ENCODE measurements around the gene WFDC5.
"Not testable (repeated sequence)": the region's sequence is repeated elsewhere in the genome, so short reads cannot be mapped to it uniquely, and the experiment has no call there.

Gene WFDC5, protein sequence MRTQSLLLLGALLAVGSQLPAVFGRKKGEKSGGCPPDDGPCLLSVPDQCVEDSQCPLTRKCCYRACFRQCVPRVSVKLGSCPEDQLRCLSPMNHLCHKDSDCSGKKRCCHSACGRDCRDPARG

DNA sequence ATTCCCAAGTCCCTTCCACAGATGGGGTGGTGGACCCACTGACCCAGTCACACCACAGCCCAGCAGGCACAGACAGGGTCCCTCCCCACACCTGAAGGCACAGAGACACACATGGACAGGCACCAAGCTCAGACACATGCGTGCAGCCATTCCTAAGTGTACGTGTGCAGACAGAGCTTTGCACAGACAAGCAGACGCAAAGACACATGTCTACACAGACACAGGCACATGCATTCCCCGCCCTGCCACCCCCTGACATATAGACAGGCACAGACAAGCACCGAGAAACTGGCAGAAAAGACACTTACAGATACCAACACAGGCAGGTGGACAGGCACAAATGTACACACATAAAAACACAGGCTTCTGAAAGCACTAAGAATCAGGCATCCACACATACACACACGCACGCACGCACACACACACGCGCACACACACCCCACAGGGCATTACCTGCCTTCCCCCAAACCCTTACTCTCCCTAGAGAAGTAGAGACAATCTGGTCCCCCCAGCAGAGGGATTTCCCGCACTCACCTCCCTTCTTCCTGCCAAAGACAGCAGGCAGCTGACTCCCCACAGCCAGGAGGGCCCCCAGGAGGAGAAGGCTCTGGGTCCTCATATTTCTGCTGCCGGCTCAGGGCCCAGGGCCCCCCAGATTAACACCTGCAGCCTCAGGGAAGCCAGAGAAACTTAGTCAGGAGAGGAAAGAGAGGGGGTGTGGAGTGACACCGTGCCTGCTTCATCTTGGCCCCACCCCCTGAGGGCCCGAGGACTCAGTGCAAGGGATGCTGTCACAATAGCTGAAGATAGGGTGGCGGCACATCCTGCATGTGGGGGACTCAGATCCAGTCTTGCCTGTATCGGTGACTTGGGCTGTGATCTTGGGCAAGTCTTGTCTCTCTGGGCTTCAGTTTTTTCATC lies at the start of gene WFDC5:
TSS of gene WFDC5 (minus strand) at position 710 of the 921 bp plus-strand sequence. CDS start at position 619, 91 bp downstream.
- no peak for DNase-seq (ENCODE audit: low read depth in 2 of 2)

DNA sequence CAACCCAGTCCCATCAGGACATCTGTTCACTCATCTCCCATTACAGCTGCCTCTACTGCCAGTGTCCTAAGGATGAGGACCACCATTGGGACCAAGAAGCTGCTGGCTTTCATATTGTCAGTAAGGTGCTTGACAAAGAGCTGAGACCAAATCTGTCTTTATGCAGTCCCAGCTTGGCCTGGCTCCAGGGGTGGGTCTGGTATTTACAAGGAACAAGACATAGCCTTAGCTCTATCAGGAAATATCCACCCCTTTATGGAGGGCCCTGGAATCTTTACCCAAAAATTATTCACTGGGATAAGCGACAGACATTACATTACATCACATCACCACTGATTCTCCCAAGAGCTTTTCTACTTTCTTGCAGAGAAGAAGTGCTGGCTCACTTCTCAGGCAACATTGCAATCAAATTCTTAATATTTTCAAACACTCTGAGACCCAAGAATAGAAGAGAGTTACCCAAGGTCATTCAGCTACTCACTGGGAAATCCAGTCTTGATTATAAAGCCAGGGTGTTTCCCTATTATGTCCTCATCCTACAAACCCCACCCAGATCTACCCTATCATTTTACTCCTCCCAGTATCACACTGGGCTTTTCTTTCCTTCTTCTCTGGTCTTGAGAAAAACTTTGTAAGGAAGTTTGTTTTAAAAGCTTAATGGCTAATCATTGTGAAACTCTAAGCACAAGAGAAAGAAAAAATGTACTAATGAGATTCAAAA lies 48.3 kb upstream of the WFDC5 start:
- DNase-seq (ENCODE audit: low read depth in 2 of 2): no peak

DNA sequence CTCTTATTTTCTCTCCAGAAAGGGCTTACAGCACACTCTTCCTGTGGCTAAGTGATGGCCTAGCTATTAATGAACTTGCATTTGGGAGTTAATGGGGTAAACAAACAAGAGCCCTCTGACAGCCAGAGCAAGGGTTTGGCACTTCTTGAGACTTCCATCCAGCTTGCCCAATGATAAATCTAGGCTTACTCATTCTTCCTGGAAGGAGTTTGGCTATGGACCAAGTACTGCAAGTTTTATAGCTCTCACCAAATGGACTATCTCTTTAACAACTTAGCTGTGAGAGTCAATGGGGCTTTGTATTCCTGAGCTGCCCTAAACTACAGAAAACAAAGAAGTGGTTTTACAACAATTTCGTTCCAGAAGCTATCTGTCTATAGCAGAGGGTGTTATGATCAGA lies 43.0 kb upstream of the WFDC5 start:
- DNase-seq (ENCODE audit: low read depth in 2 of 2): no peak

DNA sequence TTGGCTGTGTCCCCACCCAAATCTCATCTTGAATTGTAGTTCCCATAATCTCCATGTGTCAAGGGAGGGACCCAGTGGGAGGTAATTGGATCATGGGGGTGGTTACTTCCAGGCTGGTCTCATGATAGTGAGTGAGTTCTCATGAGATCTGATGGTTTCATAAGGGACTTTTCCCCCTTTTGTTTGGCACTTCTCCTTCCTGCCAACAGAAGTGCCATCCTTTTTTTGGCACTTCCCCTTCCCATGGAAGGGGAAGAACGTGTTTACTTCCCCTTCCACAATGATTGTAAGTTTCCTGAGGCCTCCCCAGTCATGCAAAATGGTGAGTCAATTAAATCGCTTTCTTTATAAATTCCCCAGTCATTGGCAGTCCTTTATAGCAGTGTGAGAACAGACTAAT lies 41.7 kb upstream of the WFDC5 start:
- DNase-seq (ENCODE audit: low read depth in 2 of 2): no peak

DNA sequence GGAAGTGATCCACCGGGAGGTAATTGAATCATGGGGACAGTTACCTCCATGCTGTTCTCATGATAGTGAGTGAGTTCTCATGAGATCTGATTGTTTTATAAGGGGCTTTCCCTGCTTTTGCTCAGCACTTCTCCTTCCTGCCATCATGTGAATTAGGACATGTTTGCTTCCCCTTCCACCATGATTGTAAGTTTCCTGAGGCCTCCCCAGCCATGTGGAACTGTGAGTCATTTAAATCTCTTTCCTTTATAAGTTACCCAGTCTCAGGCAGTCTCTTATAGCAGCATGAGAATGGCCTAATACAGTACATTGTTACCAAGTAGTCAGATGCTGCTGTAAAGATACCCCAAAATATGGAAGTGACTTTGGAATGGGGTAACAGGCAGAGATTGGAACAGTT lies 39.8 kb upstream of the WFDC5 start:
- DNase-seq (ENCODE audit: low read depth in 2 of 2): not testable (repeated sequence)

DNA sequence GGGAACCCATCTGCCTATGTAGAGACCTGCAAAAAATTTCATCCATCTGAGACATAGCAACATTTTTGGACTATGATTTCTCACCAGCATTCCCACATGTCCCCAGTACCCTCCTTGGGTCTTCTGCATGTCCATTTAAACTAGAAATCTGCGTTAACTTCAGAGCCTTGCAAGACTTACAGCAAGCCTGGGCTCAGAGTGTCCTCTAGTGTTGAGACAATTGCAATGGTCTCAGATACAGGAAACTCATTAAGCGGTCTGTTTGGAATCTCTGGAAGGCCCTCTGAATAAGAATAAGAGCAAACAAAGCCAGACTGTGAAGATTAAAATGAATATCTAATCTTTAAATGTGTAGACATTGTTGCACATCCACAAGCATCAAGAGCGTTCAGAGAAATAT lies 39.2 kb upstream of the WFDC5 start:
- DNase-seq (ENCODE audit: low read depth in 2 of 2): no peak

DNA sequence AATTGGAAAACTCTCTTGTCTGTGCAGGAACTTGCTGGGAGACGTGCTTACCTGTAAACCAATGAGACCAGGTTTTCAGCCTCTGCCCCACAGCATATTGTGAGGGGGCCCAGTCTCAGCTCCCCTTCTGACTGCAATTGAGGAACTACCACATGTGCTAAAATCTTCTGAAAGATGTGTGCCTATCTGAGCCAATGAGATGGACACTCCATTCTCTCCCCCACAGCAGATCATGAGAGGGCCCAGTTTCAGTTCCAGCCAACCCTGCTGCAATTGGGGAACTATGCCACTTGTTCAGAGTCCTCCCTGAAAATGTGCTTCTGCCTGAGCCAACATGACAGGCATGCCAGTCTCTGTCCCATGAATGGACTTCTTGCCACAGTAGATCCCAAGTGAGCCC lies 38.8 kb upstream of the WFDC5 start:
- no peak for DNase-seq (ENCODE audit: low read depth in 2 of 2)

DNA sequence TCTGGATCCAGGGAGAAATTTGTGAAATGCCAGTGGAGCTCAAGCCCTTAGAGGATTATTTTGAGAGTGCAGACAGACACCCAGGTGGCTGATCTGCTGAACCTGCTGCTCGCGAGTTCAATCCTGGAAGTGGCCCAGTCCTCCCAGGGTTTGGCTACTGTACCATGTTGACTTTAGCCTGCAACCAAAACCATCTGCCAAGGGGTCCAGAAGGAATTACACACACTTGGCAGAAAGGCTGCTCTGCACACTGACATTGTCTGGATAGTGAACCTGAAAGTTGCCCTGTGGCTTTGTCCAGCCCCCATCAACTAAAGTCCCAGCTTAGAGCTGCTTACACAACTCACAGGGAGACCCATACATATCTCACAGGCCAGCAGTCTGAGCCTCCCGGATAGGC lies 38.2 kb upstream of the WFDC5 start:
- no peak for DNase-seq (ENCODE audit: low read depth in 2 of 2)

DNA sequence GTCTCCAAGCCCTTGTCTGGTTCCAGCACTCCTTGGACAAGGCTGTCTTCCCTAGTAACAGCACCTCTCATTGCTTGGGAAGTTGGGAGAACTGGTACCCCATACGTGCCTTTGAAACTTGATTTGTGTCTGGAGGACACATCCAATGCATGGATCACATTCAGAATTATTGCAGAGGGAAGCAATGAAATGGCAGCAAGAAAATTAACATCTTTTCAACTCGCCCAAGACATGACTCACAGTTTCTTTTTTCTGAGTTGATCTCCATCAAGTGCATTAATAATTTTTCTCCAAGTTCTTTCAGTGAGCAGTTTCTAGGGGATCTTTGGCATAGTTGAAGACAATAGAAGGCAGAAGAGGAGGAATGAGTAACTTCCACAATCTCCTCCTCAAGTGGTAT lies 37.4 kb upstream of the WFDC5 start:
- no peak for DNase-seq (ENCODE audit: low read depth in 2 of 2)

DNA sequence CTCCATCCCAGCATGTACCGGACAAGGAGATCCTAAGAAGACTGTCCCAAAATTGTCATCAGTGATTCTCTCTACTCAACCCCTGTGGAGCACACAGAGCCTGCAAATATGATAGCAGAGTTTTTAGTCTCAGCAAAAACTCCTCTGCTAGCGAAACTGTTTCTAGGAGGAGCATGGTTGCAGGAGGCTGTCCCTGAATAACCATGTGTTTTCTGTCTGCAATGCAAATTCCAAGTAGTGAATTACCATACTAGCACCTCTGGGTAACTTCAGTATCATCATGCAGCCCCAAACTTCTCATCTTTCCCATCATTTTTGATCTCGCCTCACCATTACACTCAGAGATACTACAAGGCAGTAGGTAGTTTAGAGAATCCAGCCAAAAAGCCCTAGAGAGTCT lies 34.1 kb upstream of the WFDC5 start:
- DNase-seq (ENCODE audit: low read depth in 2 of 2): no peak

DNA sequence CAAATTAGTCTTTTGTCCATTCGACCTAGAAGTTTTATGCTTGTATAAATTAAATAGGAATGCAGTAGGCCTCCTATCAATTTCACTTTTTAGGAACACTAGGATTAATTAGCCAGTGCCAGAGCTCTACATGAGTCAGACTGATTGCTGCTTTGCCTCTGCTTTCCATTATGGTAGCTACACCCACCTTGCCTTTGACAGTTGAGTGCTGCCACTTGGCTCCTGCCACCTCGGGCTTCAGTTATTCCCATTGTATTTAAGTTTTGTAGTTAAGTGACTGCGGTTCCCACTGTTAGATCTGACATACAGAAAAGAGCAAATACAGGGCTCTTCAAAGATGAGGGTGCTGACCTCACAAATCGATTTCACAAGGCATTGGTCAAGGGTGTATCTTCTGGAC lies 25.9 kb upstream of the WFDC5 start:
- no peak for DNase-seq (ENCODE audit: low read depth in 2 of 2)

DNA sequence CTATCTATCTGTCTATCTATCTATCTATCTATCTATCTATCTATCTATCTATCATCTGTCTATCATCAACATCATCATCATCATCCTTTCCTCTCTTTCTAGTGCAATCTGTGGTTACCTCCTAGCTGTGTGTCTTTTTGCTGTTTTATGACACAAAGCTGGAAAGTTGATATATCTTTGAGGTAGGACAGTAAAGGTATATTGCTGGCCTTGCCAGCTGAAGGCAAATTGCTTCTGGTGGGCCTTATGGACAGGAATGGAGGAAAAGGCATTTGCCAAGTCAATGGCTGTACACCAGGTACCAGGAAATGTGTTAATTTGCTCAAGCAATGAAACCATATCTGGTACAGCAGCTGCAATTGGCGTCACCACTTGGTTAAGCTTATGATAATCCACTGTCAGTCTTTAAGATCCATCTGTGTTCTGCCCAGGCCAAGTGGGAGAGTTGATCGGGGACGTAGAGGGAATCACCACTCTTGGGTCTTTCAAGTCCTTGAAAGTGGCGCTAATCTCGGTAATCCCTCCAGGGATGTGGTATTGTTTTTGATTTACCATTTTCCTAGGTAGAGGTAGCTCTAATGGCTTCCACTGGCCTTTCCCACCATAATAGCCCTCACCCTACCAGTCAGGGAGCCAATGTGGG lies 24.9 kb upstream of the WFDC5 start:
- not testable (repeated sequence) for DNase-seq (ENCODE audit: low read depth in 2 of 2)

DNA sequence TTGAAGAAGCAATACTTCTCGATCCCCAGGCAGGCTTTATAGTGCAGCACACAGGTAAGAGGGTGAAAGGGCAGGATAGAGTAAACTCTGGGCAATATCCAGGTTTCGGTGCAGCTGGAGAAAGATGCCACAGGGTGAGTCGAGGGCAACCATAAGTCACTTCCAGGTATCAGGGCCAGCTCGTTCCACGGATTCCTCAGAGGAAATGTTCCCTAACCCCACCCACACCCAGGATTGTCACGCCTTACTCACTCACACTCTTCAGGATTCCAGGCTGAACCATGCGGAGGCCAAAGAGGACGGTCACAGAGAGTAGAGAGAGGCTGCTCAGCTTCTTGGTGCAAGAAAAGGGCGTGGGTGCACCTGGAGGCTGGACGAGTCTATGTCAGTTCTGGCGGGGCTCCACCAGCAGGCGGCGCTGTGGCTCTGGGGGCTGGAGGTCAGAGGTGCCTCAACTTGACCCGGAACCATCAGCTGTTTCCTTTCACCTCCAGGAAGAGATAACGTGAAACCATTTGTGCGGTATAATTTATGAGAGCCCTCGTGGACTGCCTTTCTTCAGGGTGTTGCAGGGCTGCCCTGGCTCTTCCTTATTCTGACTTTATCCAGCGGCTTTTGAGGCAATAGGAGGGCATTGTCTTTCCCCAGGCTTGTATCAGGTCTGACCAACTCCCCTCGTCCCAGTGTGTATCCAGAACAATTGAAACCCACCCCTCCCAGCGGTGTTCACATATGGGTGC lies 23.8 kb upstream of the WFDC5 start:
- DNase-seq (ENCODE audit: low read depth in 2 of 2): peak in 1 of 2 donors; percentile 18

DNA sequence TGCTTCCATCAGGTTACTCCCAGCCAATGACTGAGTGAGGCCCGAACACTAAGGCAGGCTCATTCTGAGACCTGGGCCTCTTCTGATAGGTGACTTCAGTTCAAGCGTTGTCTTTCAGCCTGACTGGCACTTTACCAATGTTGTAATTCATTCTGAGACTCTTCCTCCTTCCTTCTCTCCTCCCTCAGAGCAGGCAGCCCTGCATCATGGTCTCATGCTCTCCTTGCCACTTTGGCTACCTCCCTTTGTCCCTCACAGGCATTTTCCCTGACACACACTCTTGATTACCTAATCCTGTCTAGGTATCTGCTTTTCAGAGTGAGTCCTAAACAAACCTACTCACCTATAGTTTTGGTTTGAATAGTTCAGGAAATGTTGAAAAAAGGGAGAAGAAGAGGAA lies 21.9 kb upstream of the WFDC5 start:
- no peak for DNase-seq (ENCODE audit: low read depth in 2 of 2)

DNA sequence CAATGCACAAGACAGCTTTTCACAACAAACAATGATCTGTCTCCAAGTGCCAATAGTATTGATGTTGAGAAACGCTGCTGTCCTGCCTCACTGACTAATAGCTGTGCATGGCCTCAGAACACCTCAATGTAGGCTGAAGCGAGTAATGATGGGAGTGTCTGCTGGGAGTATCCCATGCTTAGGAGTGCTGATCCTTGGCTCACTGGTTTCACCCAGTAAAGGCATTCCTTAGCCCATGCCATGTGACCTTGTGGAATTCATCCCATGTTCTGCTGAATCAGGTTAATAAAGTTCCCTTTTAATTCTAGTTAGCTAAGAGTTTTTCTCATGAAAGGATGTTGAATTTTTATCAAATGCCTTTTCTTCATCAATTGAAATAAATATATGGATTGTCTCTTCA lies 13.1 kb upstream of the WFDC5 start:
- DNase-seq (ENCODE audit: low read depth in 2 of 2): no peak

DNA sequence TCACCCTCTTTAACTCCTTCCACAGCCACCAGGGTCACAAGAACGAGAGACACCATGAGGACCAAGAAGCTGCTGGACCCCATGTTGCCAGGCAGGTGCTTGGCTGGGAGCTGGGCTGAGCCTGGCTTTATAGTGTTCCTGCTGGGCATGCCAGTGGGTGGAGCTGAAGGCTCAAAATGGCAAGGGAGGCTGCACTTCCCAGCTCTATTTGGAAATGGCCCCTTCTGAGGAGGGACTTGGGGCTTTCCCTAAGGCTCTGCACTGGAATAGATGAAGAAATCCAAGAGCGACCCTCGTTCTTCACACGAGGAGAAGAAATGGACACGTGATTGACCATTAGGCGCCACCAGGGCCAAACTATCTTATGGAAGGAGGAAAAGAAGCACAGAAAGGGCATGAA lies 9.4 kb upstream of the WFDC5 start, which contains the start of gene WFDC12:
TSS of gene WFDC12 (minus strand) at position 101 of the 400 bp plus-strand sequence. CDS start at position 83, 18 bp downstream.
- DNase-seq (ENCODE audit: low read depth in 2 of 2): no peak

DNA sequence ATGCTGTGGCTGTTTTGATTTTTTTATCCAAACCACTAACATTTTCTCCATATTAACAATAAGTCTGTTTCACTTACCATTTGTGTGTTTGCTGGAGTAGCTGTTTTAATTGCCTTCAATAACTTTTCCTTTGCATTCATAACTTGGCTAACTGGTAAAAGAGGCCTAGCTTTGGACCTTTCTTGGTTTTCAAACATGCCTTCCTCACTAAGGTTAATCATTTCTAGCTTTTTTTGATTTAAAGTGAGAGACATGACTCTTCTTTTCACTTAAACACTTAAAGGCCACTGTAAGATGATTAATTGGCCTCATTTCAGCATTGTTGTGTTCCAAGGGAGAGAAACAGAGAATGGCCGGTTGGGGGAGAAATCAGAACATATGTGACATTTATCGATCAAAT lies 6.4 kb upstream of the WFDC5 start:
- DNase-seq (ENCODE audit: low read depth in 2 of 2): no peak

DNA sequence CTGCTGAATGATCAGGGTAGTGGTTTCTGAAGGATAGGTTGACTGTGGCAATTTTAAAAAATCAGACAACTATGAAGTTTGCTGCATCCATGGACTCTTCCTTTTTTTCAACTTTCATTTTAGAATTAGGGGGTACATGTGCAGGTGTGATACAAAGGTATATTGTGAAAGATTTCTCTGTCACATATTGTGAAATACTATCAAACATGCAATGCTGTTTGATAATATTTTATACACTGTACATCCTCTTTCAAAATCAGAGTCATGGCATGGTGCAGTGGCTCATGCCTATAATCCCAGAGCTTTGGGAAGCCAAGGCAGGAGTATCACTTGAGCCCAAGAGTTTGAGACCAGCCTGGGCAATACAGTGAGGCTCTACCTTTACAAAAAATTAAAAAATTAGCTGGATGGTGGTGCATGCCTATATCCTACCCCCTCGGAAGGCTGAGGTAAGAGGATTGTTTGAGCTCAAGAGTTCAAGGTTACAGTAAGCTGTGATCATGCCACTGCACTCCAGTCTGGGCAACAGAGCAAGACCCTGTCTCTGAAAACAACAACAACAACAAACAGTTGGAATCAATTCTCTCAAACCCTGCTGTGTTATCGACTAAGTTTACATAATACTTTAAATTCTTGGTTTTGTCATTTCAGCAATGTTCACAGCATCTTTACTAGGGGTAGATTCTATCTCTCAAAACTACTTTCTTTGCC lies 4.7 kb upstream of the WFDC5 start:
- DNase-seq (ENCODE audit: low read depth in 2 of 2): no peak

DNA sequence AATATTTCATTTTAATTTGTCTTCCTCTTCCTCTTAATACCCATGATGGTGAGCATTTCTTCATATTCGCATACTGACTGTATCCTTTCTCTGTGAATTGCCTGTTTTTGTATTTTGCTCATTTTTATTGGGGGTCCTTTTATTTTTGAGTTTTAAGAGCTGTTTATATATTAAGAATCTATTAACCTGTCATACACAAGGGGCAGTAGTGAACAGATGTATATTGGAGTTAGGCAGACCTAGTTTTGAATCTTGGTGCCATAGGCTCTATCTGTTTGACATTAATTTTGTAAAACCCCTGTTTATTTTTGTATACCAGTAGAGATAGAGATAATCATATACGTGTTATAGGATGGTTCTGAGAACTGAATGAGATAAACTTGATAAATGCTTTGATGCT lies 3.1 kb upstream of the WFDC5 start:
- DNase-seq (ENCODE audit: low read depth in 2 of 2): no peak

DNA sequence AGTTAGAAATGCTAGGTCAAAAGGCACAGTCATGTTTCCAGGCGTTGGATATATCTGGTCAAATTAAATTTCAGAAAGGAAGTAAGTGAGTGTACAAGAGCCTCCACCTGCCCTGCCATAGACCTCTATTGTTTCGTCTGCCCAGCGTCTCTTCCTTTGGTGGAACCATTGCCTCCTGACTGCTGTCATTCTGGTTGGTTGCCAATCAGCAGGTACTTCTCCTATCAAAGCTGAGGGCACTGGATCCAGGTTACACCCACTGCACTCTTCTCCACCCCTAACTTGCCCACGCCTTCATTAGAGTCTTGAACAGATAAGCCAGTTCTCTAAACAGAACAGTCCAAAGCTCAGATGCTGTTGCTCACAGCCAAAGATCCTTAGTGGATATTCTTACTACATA lies 2.6 kb upstream of the WFDC5 start:
- DNase-seq (ENCODE audit: low read depth in 2 of 2): no peak

DNA sequence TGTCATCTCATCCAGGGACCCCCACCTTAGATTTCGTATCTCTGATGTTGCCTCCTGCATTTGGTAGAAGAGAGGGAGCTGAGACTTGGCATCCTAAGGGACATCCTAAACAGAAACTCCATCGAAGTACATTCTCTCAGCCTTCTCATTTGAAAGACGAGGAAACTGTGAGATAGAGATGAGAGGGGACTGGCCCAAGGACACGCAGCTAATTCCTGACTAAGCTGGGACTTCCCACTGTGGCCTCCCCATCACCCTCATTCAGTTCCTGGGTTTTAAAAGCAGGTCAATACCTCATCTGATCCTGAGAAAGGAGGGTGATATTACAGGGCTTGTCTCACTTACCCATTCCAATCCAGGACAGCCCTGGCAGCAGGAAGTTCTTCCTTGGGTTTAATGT lies 855 bp upstream of the WFDC5 start:
- DNase-seq (ENCODE audit: low read depth in 2 of 2): no peak

Data from activated CD8-positive, alpha-beta memory T cell treated with anti-CD3 and anti-CD28 coated beads for 4 hours (primary cell).